Activated gamma-delta T cell (primary cell): ENCODE data around the gene HNRNPL.

Source experiments
- DNase-seq: peaks from one replicate; lab custom pipeline; 2025; lab: John Stamatoyannopoulos, UW

HNRNPL gene

GRCh38 chr19:38845374-38846024 is 4.3 kb downstream of the HNRNPL start:
- no peak for DNase-seq

DNA sequence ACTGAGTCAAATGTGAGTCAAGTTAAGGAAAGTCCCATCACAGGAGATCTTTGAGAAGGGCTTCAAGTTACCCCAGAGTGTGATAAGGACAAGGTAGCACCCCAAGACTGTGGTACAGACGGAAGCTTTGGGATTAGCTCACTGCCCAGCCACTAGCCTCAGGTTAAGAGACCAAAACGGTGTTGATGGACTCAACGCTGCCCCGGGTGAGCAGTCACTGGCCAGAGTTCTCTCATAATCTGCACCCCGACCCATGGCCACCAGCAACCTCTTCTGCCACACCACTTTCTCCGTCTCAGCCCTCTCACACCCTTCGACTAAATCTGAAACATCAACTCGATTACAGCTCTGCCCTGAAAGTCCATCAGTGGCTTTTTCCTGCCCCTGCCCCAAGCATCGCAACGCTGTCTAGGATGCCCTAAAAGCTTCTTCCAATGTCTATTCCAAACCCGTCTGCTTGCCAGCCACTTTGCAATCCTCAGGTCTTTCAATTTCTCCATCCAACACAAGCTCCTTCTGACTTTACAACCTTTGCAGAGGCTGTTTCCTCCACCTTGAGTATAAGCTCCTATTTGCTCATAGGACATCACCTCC is 5.6 kb downstream of the HNRNPL start:
- DNase-seq, result no peak

DNA sequence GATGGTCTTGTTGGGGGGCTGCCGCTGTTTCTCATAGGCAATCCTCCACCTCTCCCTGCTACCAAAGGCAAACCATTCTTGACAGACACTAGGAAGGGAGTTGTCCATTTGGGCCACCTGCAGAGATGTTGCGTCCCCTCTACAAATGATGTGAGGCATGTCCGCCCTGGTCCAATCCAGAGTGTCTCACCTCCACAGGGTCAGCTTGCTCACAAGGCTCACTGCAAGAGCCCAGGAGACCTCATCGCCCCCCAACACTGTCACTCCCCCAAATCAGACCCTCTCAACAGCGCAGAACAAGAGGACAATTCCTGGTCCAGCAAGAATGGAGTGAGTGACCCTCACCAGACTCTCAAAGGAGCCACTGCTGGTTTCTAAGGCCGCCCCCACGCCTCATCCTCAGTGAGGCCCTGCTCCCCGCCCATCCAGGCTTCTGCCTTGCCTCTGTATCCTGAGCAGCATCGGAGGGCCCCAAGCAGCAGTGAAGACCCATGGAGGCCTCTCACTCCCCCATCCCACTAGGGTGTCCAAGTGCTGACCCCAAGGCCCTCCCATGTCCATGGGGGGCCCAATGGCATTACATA is 6.5 kb downstream of the HNRNPL start:
- DNase-seq, result no peak

DNA sequence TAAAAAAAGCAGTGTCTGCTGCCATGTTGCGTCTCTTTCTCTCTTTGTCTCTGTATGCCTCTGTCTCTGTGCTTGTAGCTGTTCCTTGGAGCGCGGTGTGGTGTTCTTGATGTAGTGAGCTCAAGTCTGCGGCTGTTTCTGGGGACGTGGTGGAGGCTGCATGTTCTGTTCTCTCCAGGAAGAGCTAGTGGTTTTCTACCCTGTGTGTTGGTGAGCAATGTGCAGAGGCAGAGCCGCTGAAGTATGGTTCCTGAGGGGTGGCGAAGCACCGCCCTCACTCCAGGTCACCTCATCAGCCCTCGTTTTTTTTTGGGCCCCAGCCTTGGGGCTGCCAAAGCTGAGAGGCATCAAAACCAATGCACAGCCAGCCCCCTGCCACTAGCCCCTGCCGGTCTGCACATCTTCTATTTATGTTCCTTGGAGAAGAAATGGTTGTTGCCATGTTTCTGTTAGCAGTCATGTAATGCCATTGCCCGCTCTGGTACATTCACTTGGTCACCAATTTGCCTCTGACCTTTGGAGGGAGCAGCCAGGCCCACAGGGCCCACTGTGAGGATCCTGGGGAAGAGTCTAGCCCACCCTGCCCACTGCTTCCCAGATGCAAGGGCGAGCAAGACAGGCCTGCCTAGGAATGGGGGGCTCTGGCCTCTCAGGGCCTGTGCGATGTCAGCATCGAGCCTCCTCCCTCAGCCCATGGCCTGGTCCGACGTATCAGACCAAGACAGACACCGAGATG is 7.2 kb downstream of the HNRNPL start:
- DNase-seq, result no peak

- peak; percentile 44 for DNase-seq
Observed at GRCh38 chr19:38841787-38842438, 7.9 kb downstream of the HNRNPL start.

DNA sequence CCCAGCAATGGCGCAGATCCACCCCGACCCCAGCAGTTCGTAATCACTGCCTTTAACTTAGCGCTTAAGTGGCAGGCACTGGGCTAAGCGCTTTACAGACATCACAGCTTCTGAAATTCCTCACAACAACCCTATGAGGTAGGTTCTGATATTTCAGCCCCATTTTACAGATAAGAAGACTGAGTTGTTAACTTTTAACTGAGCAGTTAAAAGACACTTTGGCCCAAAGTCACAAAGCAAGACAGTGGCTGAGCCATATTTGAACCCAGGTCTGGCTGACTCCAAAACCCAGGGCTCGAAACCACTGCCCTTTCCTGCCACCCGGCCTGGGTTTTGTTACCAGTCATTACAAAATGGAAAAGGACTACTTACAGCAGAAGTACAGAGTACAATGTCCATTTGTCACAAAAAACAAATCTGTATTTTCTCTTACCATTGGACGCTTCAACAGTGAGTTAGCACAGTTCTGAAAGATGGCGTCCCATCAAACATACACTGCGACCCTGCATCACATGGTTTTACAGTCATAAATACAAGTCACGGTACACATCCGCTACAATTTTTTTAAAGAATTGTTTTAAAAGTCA is 8.5 kb downstream of the HNRNPL start:
- no peak for DNase-seq

GRCh38 chr19:38840583-38840968 is 9.2 kb downstream of the HNRNPL start:
- DNase-seq, result no peak

GRCh38 chr19:38839816-38840582 is 9.8 kb downstream of the HNRNPL start:
- no peak for DNase-seq

DNA sequence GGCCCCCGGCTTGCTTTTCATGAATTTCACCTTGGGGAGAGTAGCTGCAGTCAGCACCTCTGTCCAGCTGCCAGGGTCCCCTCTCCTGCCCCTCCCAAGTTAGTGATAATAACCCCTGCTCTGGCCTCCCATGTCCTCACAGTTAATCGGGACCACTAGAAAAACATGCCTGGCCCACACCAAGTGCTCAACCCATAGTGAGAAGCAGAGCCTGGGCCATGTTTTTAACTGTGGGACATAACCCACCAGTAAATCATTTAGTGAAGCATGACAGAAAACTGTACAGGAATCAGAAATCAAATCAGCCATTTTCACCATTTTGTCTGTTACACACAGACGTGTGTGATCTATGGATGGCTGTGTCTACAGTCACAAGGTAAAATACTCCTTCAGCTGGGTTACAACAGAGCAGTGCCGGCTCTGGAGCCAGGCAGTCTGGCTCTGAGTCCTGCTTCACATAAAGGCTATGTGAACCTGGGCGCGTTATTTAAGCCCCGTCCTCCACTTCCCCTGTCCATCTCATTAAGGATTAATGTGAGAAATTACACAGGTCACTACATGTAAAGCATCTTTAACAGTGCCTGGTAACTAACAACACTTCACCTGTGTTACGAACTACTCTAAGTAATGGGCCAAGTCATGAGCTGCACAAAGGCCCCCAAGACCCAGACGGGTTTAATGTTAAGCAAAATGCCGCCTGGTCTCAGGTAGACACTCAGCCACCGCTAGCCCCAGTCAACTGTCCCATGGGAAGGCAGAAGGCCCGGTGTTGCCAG is 10.6 kb downstream of the HNRNPL start:
- DNase-seq, result no peak

DNA sequence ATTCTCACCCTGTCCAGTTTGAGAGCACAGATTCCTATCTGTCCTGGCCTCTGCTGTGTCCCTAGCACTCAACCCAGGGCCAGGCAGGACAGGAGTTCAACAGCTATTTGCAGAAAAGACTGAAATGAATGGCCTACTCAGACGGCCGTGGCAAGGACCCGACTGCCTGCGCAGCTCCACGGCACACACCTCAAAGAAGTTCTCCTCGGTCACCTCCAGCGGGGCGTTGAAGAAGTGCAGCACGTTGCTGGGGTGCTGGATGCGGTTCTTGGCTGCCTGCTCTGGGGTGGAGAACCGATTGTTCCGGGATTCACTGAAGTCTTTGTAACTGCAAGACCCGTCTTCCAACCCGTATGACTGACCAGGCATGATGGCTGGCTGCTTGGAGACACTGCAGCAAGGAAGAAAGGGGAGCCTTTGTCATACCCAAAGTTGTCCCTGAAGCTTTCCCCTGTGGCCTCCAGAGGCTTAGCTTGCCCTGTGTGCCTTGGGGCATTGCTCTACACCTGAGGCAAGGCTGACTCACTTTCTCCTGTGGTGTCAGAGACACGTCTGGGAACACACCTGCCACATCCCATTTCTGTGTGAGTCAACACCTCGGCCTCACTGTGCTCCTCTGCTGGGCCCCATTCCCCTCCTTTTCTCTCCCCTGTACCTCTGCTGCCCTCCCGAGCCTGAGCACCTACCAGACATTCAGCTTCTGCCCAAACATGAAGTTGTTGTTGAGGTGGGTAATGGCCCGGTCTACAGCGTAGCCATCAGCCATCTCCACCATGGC is 11.4 kb downstream of the HNRNPL start:
- DNase-seq, result no peak

DNA sequence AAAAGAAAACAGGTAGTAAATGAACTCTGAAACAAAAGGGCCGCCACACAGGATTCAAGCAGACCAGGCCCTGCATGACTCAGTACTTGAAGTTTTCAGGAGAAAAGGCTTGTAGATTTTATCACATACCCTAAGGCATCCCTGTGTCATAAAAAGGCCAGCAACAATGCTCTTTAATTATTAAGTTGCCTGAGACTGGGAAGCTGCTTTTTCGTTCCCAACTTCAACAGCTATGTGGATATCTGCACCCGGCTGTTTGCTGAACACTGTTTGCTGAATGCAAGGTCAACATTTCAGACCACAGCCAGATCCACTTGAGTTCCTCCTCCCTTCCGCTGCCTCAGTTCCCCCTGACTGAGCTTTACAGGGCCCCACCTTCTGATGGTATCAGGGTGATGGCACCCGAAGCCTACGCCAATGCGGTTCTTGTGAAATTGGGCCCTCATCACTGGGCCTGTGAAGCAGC is 12.1 kb downstream of the HNRNPL start:
- DNase-seq, result no peak

DNA sequence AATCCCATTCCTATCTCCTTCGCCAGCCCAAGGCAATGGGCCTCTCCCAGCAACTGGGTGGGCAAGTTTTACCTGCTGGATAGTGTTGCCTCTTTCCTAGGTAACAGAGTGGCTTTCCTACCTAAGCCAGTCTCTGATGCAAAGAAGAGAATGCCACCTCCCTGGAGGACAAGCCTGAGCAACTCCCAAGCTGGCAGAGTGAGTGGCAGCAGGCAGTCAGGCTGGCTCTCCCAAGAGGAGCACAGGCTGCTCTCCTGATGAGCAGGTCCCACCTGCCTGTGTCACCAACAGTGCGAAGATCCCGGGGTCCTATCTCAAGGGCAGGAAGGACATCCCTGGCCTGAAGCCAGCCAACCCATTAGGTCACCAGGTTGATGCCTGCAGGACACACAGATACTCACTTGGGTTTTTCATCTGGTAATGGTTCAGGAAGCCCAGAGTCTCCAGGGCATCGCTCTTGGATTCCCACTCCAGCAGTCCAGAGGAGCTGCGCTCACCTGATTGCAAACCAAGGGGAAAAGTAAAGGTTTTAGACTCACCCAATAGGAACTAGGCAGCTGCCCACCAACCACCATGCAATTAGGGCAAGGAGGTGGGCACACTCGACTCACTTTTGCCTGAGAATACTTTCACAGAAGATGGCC is 12.7 kb downstream of the HNRNPL start:
- no peak for DNase-seq

GRCh38 chr19:38836159-38836982 is 13.4 kb downstream of the HNRNPL start:
- no peak for DNase-seq

DNA sequence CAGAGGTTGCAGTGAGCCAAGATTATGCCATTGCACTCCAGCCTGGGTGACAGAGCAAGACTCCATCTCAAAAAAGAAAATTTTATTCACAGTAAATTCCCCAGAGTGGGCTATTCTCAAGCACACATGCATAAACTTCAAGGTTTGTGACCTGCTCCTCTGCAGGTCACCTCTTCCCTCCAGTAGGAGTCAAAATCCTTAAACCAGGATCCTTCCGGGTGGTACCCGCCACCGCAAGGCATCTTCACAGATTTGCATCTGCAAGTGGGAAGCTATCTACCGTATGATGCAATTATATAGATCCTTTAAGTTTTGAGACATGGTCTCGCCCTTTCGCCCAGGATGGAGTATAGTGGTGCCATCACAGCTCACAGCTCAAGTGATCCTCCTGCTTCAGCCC is 15.2 kb downstream of the HNRNPL start:
- DNase-seq, result no peak

GRCh38 chr19:38834104-38834490 is 15.7 kb downstream of the HNRNPL start:
- DNase-seq, result no peak

- DNase-seq, result no peak
Observed at GRCh38 chr19:38833092-38833425, 16.7 kb downstream of the HNRNPL start.

DNA sequence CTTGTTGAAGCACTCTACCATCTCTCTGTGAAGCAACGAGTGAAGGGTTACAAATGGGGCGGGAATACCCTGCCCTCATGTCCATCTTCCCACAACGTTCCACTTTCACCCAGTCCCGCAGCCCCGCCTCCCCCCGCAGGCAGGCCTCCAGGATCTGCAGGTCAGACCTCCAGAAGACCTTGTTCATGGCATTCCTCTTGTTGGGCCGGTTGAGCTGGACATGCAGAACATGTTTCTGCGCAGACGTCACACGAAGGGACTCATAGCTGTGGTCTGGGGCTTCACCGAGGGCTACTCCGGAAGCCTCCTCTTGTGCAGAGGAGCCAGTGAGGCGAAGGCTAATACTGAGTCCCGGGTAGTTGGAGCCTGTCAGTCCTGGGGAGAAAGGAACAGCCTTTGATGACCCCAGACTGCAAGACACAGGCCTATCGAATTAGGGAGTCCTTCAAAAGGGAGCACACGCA is 18.6 kb downstream of the HNRNPL start:
- DNase-seq, result no peak

DNA sequence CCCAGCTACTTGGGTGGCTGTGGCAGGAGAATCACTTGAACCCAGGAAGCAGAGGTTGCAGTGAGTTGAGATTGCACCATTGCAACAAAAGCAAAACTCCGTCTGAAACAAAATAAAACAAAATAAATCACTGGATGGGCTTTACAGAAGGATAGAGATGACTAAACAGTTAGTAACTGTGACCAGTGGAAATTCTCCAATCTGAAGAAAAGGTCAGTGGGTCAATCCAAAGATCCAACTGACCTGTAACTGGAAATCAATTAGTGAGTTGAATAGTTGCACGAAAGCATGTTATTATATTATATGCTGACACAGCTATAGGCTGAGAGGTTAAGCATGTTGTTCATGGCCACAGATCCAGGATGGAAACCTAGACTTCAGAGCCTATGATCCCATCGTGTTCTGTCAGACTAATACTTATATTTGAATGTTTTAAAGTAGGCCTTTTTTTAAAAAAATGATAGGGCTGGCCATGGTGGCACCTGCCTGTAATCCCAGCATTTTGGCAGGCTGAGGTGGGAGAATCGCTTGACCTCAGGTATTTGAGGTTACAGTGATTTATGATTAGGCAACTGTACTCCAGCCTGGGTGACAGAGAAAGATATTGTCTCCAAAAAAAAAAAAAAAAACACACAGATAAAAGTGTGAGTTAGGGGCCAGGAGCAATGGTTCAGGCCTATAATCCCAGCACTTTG is 19.6 kb downstream of the HNRNPL start:
- DNase-seq, result no peak
